GM21381 (cell line): ENCODE results near the gene MTA1.

Source experiments
- ATAC-seq: cut with Tn5 transposase; IDR thresholded peaks from one replicate; pipeline ENCODE4 v1.9.1; 2021; ENCODE audit warnings: mild to moderate bottlenecking, moderate library complexity; ENCODE audit not compliant: unreplicated experiment

MTA1 gene

GRCh38 chr14:105456736-105457617, 37.4 kb downstream of the MTA1 start:
- no peak for ATAC-seq

GRCh38 chr14:105458010-105458409, 38.4 kb downstream of the MTA1 start:
- ATAC-seq = no peak

- no peak for ATAC-seq
Measured at GRCh38 chr14:105458571-105458970, 38.9 kb downstream of the MTA1 start.

- ATAC-seq = no peak
Measured at GRCh38 chr14:105460116-105460515, 40.5 kb downstream of the MTA1 start.

- no peak for ATAC-seq
Measured at GRCh38 chr14:105460616-105461015, 41.0 kb downstream of the MTA1 start.

- no peak for ATAC-seq
Measured at GRCh38 chr14:105461903-105462302, 42.3 kb downstream of the MTA1 start.

GRCh38 chr14:105464501-105464900, 44.9 kb downstream of the MTA1 start:
- ATAC-seq = no peak

- ATAC-seq = no peak
Measured at GRCh38 chr14:105465209-105466031, 45.8 kb downstream of the MTA1 start.

- ATAC-seq = no peak
Measured at GRCh38 chr14:105466531-105467248, 47.1 kb downstream of the MTA1 start.

- no peak for ATAC-seq
Measured at GRCh38 chr14:105467249-105467941, 47.8 kb downstream of the MTA1 start.

- ATAC-seq = no peak
Measured at GRCh38 chr14:105467942-105468471, 48.4 kb downstream of the MTA1 start.

GRCh38 chr14:105468621-105469241, 49.1 kb downstream of the MTA1 start:
- ATAC-seq = no peak

- no peak for ATAC-seq
Measured at GRCh38 chr14:105469456-105470349, 50.1 kb downstream of the MTA1 start.

- no peak for ATAC-seq
Measured at GRCh38 chr14:105470350-105471296, 51.0 kb downstream of the MTA1 start.

GRCh38 chr14:105471297-105471821, 51.7 kb downstream of the MTA1 start:
- ATAC-seq = no peak

GRCh38 chr14:105471823-105472485, 52.3 kb downstream of the MTA1 start:
- ATAC-seq = no peak

- ATAC-seq = no peak
Measured at GRCh38 chr14:105472486-105472991, 52.9 kb downstream of the MTA1 start.
